Measurements from ENCODE around the gene SEZ6L2. TPM values are rescaled to one million over a fixed set of nuclear protein-coding genes. Genes with fewer than 3 reads are reported as not detected.

The SEZ6L2 gene
- total and polyA plus RNA-seq, 9 of the 15 experiments (the other 6 are each of a cell fraction or from before 2014, with no cell fraction given) = 0.10 to 2.1 (median 0.72) TPM

- TF ChIP-seq NFRKB (IDR thresholded peaks at IDR 0.05; ENCODE audit: low read depth) = no peak
- TF ChIP-seq ZNF280A (IDR thresholded peaks at IDR 0.05; ENCODE audit: low read depth, partially characterized antibody) = no peak
- TF ChIP-seq TCF7L2 (IDR thresholded peaks at IDR 0.05; ENCODE audit: low read depth, low read length) = no peak
- TF ChIP-seq CGGBP1 (CRISPR knock-in tag; IDR thresholded peaks at IDR 0.05) = no peak
- peak; percentile 94 for TF ChIP-seq EHMT2 (IDR thresholded peaks at IDR 0.05)
- no peak for TF ChIP-seq TEAD4 (IDR thresholded peaks at IDR 0.05; ENCODE audit: low read length)
- TF ChIP-seq TEAD4 (CRISPR knock-in tag; IDR thresholded peaks at IDR 0.05; ENCODE audit: borderline replicate concordance) = 0 out of 2 replicates have a peak, but pooled peaks have one; percentile 15
- peak; percentile 86 to 98; a peak in 2 of 4 replicates for TF ChIP-seq SIN3A (IDR thresholded peaks at IDR 0.05; ENCODE audit: borderline replicate concordance in 2 of 2, control insufficient read depth in 1 of 2, low read depth in 2 of 2, low read length in 2 of 2)
- no peak for TF ChIP-seq MXD1 (CRISPR knock-in tag; IDR thresholded peaks at IDR 0.05; ENCODE audit: borderline replicate concordance, poor library complexity, severe bottlenecking)
- no peak for TF ChIP-seq FOXM1 (IDR thresholded peaks at IDR 0.05; ENCODE audit: low read depth)
- TF ChIP-seq FOXM1 (CRISPR knock-in tag; IDR thresholded peaks at IDR 0.05; ENCODE audit: low read depth) = no peak
- TF ChIP-seq TFAM (CRISPR knock-in tag; conservative IDR thresholded peaks at IDR 0.05) = no peak
- TF ChIP-seq BRD4 (IDR thresholded peaks at IDR 0.05) = no peak
- TF ChIP-seq MCM2 (IDR thresholded peaks at IDR 0.05; ENCODE audit: low read depth) = no peak
- TF ChIP-seq COPS2 (conservative IDR thresholded peaks at IDR 0.05) = no peak
- TF ChIP-seq RFX1 (IDR thresholded peaks at IDR 0.05) = no peak
- TF ChIP-seq VEZF1 (CRISPR knock-in tag; IDR thresholded peaks at IDR 0.05) = no peak
- TF ChIP-seq YBX1 (IDR thresholded peaks at IDR 0.05) = no peak
- TF ChIP-seq RFX5 (IDR thresholded peaks at IDR 0.05; ENCODE audit: low read depth, low read length) = no peak
- TF ChIP-seq TEAD1 (CRISPR knock-in tag; IDR thresholded peaks at IDR 0.05) = peak in 1 of 2 experiments; percentile 78; a peak in 2 of 4 replicates
- peak in 1 of 3 experiments; percentile 8 for TF ChIP-seq YY1 (IDR thresholded peaks at IDR 0.05; ENCODE audit: borderline replicate concordance in 1 of 3, control insufficient read depth in 1 of 3, extremely low read depth in 1 of 3, insufficient read depth in 3 of 3, insufficient read length in 1 of 3, insufficient replicate concordance in 2 of 3, low read depth in 1 of 3, low read length in 2 of 3)
- TF ChIP-seq KDM2B (CRISPR knock-in tag; IDR thresholded peaks at IDR 0.05) = no peak
- no peak for TF ChIP-seq ATF4 (CRISPR knock-in tag; IDR thresholded peaks at IDR 0.05)
- TF ChIP-seq STAG1 (CRISPR knock-in tag; IDR thresholded peaks at IDR 0.05; ENCODE audit: borderline replicate concordance) = peak; percentile 13; the same call in 1 of the 2 replicates
Observed at GRCh38 chr16:29899516-29900101, at the start of gene SEZ6L2 (continued).

All from K562 (cell line).